Panc1 (cell line): Measurements from ENCODE around the gene TPM4.

Experiments
- POLR2AphosphoS5 ChIP-seq: IDR thresholded peaks from 2 replicates; pipeline ENCODE4 v1.6.1; 2012; ENCODE audit warnings: mild to moderate bottlenecking, low read depth, low read length, moderate library complexity
- REST ChIP-seq, 2 experiments: IDR thresholded peaks; 2 replicates each; pipeline ENCODE4 v1.6.1; 2011 to 2012; ENCODE audit warnings: low read depth in 2 of 2, control low read depth in 1 of 2, low read length in 1 of 2, mild to moderate bottlenecking in 1 of 2, moderate library complexity in 1 of 2; ENCODE audit not compliant: insufficient read depth in 1 of 2
- SIN3A ChIP-seq: IDR thresholded peaks from 2 replicates; pipeline ENCODE4 v1.6.1; 2012; ENCODE audit warnings: low read depth, mild to moderate bottlenecking, low read length, moderate library complexity, borderline replicate concordance; ENCODE audit not compliant: insufficient read depth
- TF ChIP-seq, protein P1 (sequence below): fragments of 450-650 bp; IDR thresholded peaks from 2 replicates; pipeline ENCODE4 v1.5.1; 2017; ENCODE audit warnings: mild to moderate bottlenecking

- TF ChIP-seq, protein P1, sequence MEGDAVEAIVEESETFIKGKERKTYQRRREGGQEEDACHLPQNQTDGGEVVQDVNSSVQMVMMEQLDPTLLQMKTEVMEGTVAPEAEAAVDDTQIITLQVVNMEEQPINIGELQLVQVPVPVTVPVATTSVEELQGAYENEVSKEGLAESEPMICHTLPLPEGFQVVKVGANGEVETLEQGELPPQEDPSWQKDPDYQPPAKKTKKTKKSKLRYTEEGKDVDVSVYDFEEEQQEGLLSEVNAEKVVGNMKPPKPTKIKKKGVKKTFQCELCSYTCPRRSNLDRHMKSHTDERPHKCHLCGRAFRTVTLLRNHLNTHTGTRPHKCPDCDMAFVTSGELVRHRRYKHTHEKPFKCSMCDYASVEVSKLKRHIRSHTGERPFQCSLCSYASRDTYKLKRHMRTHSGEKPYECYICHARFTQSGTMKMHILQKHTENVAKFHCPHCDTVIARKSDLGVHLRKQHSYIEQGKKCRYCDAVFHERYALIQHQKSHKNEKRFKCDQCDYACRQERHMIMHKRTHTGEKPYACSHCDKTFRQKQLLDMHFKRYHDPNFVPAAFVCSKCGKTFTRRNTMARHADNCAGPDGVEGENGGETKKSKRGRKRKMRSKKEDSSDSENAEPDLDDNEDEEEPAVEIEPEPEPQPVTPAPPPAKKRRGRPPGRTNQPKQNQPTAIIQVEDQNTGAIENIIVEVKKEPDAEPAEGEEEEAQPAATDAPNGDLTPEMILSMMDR, result no peak
- TF ChIP-seq REST (IDR thresholded peaks at IDR 0.05; ENCODE audit: insufficient read depth in 1 of 2, low read depth in 2 of 2, low read length in 1 of 2) (no peak), POLR2AphosphoS5 (no peak), SIN3A (no peak)
These were observed 20.1 kb downstream of the TPM4 start for GRCh38 chr19:16096280-16096855.
